Esophagus muscularis mucosa (tissue), 3 donors: ENCODE results near the gene RBM17.

Experiments used
- EP300 ChIP-seq: sonication (generic); formaldehyde crosslinking; IDR thresholded peaks from one replicate; pipeline ENCODE4 v1.6.1; 2017; ENCODE audit warnings: antibody characterized with exemption
- TF ChIP-seq, protein P1 (sequence below), 3 experiments: fragments of 200-600 bp in 2 of 3; fragments of 450-650 bp in 1 of 3; sonication (generic) in 2 of 3; IDR thresholded peaks; one replicate each; pipeline ENCODE4 v1.5.1; 2017 to 2019; ENCODE audit warnings: antibody characterized with exemption in 3 of 3, mild to moderate bottlenecking in 2 of 3, moderate library complexity in 1 of 3

GRCh38 chr10:6102128-6102527, 13.3 kb downstream of the RBM17 start:
- TF ChIP-seq, protein P1, sequence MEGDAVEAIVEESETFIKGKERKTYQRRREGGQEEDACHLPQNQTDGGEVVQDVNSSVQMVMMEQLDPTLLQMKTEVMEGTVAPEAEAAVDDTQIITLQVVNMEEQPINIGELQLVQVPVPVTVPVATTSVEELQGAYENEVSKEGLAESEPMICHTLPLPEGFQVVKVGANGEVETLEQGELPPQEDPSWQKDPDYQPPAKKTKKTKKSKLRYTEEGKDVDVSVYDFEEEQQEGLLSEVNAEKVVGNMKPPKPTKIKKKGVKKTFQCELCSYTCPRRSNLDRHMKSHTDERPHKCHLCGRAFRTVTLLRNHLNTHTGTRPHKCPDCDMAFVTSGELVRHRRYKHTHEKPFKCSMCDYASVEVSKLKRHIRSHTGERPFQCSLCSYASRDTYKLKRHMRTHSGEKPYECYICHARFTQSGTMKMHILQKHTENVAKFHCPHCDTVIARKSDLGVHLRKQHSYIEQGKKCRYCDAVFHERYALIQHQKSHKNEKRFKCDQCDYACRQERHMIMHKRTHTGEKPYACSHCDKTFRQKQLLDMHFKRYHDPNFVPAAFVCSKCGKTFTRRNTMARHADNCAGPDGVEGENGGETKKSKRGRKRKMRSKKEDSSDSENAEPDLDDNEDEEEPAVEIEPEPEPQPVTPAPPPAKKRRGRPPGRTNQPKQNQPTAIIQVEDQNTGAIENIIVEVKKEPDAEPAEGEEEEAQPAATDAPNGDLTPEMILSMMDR (IDR thresholded peaks at IDR 0.05), result no peak
- TF ChIP-seq EP300, result no peak
